NCI-H748 treated with DMSO at 0.1 percent for 48 hours (cell line): ENCODE data around the gene OR4E1.
"Not testable (repeated sequence)": the region's sequence is repeated elsewhere in the genome, so short reads cannot be mapped to it uniquely, and the experiment has no call there.

Experiments
- DNase-seq: peaks from one replicate; lab custom pipeline; 2025; lab: John Stamatoyannopoulos, UW

OR4E1 gene, protein sequence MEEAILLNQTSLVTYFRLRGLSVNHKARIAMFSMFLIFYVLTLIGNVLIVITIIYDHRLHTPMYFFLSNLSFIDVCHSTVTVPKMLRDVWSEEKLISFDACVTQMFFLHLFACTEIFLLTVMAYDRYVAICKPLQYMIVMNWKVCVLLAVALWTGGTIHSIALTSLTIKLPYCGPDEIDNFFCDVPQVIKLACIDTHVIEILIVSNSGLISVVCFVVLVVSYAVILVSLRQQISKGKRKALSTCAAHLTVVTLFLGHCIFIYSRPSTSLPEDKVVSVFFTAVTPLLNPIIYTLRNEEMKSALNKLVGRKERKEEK

DNA sequence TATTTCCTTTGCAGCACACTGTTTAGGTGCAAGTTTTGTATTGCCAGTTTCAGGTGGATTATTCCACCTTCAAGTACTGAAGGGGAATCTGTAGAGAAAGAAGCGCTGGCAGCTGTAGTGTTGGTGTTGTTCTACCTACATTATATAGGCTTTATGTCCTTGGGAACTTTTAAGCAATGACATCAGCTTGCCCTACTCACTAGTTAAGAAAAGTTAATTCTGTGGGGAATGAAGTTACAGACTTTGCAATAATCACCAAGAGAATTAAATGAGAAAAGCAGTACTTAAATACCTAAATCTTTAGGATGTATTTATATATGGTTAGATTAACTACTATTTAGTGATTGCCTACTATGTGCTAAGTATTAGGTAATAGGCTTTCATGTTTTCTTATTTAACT, at the start of gene OR4E1:
OR4E1 (minus strand) TSS at position 101 of the 400 bp plus-strand sequence. CDS start 2,883 bp downstream, outside the sequence.
- no peak for DNase-seq

DNA sequence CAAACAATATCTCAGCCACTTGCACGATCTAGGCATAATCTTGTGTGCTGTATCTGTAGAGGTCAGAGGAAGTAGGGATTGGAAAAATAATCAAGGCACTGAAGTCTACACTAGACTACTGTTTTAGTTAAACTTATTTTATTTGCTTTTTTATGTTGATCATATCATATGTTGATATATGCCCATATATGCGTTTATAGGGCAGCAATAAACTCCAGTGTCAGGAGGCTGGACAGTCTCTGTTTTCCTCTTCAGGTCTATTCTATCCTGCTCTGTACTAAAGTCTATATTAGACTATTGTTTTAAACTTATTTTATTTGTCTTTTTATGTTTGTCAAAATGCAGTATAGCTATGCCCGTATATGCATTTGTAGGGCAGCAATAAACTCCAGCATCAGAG, 47.9 kb upstream of the OR4E1 start:
- no peak for DNase-seq

DNA sequence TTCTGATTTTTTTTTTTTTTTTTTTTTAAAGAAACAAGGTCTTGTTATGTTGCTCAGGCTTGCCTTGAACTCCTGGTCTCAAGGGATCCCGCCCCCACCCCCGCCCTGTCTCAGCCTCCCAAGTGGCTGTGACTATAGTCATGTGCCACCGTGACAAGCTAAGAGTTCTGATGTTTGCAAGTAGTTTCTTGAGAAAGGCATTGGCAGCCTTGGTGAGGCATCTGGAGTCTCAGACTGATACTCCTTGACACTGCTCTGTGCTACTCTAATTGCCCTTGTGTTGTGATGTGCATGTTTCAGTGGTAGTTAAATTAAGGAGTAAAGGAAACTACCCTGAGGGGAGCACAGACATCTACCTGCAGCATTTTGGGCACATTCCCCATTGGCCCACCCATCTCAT, 46.2 kb upstream of the OR4E1 start:
- DNase-seq = no peak

DNA sequence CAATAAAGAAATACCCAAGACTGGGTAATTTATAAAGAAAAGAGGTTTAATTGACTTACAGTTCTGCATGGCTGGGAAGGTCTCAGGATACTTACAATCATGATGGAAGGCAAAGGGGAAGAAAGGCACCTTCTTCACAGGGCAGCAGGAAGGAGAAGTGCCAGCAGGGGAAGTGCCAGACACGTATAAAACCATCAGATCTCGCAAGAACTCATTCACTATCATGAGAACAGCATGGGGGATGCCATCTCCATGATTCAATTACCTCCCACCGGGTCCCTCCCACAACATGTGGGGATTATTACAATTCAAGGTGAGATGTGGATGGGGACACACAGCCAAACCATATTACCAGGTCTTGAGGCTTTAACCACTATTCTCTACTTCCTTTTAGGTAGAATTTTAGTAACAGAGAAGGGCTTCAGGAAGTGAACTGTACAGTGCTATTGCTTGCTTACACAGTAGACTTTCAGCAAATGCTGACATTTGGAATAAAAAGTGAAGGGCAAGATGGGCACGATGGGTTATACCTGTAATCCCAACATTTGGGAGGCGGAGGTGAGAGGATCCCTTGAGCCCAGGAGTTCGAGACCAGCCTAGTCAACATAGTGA, 40.8 kb upstream of the OR4E1 start:
- DNase-seq = no peak

DNA sequence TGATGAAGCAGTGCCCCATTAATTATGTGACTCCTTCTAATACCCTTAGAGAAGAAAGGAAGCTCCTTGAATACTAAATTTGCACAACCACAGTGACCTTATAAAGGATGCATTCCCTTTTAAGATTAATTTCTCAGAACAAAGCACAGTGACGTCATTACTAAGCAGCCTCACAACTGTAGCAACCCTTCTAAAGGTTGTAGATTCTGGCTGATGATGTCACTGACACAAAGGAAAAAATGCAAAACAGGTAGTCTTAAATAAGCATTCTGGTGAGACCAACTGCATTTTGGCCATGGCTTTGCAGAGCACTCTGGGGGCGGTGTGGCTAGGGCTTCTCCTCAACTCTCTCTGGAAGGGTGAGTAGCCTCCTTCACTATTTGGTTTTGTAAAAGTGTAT, 38.4 kb upstream of the OR4E1 start:
- no peak for DNase-seq

DNA sequence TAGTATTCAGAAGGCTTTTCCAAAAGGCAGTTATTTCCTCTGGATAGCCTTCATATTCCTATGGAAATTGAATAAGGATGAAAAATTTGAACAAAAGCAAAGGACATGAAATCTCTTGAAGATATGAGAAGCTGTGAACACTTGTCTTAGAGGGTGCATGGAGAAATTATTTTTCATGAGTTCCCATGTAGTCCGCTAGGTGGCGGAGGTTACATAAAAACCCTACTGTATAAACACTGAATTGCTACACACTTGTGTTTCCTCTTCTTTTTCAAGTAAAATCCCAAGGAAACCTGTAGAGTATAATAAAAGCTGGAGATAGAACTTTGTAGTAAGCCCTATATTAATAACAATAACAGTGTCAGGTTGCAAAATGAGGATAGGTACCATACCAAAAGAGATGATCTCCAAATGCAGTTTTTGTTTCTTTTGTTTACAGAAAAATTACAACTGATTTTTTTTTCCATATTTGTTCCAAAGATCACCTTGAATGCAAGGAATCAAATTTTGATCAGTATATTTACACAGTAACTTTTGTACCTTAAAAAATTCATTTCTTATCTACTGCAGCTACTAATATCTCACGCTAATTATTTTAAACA, 37.8 kb upstream of the OR4E1 start:
- DNase-seq = no peak

DNA sequence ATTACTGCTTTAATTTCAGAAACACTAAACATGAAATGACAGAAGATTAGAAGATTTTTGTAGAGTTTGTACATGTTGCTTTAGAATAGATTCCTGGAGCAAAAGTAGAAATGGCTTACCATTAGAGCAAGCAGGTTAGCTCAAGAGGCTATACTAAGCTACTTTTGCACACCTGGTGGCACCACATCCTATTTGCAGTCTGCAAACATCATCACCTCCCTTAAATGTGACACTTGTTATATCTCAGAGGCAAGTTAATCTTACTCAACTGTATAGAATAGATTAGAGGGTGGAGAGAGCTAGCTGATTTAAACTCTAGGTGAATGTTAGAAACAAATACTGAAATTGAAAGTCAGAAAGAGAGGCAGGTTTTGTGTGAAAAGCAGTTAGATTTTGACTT, 30.7 kb upstream of the OR4E1 start:
- no peak for DNase-seq

DNA sequence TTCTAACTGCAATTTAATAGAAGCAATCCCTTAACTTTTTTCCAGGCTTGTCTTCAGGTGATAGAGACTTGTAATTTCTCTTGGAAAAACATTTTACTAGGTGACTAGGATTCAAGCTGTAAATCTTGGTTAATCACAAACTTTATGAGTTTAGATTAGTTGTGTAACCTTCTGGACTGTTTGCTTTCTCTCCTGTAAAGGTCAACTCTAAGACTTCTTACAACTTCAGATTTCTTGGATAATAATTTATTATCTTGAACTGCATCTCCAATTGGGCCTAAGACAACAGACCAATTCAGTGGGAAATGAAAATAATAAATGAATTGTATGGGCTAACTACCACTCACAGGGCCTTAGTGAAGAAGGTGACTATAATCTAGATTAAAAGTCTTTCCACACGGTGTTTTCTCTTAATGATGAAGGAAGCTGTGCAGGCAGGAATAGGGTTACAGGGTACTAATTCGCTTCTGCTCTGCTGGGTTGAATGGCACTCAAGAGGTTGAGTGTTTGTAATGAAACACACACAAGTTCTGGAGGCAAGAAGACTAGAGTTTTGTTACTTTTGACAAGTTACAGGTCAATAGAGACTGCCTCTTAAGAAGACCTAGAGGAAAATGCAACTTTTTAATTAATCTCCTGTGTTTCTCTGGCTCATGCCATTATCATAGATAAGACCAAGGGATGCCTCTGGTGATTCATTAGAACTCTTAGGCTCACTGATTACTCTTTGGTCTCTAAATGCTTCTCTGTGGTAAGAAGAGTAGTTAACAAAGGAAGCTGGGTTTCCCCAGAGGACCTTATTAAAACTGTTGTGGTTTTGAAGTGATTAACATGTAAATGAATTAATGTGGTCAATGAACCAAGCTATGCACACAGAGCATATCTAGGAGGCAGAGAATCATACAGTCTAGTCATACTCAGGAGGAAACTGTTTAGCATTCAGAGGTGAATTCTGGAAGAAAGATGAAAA, 30.0 kb upstream of the OR4E1 start:
- no peak for DNase-seq

DNA sequence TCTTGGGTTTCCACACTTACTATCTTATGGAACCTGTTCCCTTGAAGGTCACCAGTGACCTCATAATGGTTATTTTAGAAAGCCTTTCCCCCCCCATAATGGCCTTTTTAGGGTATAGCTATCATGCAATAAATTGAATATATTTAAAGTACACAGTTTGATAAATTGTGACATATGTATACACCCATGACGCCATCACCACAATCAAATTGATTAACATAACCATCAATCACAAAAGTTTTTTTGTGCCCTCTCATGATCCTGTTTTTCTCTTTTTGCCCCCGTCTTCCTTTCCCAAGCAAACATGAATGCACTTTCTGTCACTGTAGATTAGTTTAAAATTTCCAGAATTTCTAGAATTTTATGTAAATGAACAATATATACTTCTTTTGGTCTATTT, 28.7 kb upstream of the OR4E1 start:
- no peak for DNase-seq

DNA sequence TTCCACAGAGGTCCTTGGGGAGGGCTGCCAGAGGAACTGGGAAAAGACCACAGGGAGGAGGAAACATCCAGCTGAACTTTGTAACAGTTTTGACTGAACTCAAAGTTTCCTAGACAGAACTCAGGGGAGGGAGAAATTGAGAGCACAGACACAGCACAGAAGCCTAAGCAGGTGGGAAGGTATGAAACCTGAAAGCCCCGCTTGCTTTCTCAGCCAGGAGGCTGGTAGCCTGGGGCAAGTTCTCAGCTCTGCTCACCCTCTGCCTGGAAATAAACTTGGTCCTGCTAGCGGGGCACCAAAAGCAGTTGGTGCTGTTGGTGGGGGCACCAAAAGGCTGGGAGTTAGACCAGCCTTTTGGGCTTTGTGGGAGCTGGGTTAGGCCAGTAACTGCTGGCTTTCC, 25.9 kb upstream of the OR4E1 start:
- no peak for DNase-seq

DNA sequence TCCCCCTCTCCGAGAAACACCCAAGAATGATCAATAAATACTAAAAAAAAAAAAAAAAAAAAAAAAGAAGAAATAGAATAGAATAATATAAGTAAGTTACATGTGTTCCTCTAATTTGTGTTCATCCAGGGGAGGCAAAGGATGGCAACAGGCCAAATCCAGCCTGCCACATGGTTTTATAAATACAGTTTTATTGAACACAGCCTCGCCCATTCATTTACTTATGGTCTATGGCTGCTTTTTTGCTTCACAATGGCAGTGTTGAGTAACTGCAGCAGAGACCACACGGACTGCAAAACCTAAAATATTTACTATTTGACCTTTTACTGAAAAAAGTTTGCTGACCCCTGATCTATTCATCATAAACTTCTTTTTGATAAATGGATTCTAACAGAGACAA, 24.9 kb upstream of the OR4E1 start:
- not testable (repeated sequence) for DNase-seq

DNA sequence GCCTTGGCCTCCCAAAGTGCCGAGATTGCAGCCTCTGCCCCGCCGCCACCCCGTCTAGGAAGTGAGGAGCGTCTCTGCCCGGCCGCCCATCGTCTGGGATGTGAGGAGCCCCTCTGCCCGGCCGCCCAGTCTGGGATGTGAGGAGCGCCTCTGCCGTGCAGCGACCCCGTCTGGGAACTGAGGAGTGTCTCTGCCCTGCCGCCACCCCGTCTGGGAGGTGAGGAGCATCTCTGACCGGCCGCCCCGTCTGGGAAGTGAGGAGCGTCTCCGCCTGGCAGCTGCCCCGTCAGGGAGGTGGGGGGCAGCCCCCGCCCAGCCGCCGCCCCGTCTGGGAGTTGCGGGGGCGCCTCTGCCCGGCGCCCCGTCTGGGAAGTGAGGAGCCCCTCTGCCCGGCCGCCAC, 24.0 kb upstream of the OR4E1 start:
- not testable (repeated sequence) for DNase-seq

DNA sequence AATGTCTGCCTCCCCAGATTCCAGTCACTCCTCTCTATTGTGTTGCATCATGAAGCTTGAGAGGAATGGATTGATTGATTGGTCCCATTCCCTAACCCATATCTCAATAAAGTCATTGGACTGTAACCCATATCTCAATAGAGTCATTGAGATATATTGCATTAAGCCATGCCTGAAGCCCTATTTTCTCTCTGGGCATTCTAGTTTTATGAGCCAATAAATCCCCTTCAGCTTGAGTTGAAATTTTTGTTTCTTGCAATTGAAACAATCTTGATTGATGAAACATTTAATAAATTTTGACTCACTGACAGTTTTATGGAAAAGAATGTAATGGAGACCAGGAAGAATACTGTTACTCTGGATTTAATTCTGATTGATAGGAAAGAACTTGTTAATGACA, 20.8 kb upstream of the OR4E1 start:
- DNase-seq = no peak

DNA sequence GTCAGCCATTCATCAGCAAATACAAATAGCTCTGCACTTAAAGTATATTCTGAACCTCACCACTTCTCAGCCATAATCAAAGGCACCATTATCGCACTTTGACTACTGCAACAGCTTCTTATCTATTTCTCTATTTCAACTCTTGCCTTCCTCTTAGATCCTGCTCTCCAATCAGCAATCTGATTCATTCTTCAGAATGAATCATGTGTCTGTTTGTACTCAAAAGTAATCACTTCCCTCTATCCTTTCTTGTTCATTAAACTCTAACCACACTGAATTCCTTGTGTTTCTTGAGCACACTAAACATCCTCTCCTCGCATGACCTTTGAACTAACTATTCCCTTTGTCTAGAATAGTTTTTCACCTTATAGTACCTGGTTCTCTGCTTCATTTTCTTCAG, 12.8 kb upstream of the OR4E1 start:
- DNase-seq = no peak

DNA sequence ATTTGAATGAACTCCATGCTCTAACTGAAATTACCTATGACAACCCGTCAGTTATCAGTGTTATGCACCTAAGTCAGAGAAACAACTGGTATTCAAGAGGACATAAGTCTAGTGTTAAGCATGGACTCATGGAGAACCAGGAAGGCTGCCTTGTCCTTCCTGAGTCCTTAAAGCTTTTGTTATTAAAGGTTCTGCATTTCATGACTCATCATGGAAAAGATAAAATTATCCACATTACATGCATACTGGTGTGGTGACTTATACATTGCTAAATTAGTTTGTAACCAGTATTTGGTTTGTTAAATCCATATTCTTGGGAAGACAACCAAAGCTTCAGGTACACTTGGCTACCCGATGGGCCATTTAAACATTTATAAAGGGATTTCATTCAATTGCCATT, 6.5 kb upstream of the OR4E1 start:
- DNase-seq = no peak

DNA sequence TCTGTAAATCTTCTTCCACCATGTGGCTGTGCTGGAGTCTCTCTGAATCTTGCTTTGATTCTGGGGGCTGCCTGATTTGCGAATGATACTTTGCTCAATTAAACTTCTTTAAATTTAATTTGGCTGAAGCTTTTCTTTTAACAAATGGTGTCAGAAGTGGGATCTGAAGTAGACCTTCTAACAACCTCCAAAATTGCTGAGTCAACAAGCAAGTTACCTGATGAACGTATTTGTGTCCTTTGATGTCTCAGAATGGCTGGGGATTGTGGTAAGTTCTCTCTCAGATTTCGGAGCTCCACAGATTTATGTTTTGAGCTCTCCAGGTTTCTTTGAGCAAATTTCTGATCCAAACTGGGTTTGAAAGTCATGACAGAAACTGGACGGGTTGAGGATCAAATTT, 1.9 kb upstream of the OR4E1 start:
- DNase-seq = no peak

DNA sequence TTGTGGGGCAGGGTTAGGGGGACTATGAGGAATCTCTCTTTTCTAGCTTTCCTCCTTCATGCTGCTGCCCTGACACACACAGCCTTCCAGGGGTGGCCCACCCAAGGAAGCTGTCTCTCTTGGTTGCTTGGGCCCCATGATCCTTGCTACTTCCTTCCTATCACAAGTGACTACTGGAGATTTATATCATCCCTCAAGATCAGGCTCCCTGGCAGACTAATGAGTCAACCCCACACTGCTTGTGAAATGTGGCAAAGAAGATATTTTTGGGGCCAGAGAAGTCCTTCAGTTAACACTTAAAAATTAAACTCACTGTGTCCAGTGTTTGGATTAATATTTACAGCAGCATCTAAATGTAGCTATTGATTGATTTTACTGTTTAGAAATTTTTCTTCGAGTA, 1.5 kb downstream of the OR4E1 start:
- no peak for DNase-seq

DNA sequence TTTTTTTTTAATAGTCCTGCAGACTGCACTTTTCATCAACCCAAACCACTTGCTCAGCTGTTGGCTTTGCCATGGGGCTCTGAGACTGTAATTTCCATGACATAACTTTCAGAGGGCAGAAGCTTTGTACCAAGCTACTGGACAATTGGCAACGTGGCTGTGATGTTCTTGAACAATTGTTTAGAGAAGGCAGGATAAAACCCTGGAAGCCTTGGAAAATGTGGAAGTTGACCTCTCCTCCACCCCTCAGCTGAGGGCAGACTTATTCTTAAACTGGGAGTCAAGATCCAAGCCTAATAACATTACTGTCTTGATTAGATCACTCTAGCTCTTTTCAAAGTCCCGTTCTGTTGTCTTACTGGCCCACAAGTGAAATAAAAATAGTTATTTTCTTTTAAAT, 2.2 kb downstream of the OR4E1 start:
- no peak for DNase-seq

DNA sequence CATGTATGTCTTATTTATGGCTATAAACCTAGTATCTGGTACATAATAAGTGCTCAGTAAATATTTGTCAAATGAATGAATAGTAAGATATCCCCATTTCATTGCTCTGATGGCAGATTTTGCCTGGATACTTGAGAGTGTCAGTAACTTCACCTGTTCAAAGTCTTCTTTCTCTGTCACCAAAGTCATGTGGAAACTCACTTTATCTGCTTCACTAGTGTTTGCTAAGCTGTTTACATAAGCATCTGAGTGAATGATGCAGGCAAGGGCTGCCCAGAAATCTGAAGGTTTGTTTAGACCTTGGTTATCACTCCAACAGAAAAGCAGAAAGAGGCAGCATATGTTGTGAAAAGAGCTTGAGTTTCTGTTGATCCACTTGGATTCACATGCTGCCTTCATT, 4.3 kb downstream of the OR4E1 start:
- no peak for DNase-seq

DNA sequence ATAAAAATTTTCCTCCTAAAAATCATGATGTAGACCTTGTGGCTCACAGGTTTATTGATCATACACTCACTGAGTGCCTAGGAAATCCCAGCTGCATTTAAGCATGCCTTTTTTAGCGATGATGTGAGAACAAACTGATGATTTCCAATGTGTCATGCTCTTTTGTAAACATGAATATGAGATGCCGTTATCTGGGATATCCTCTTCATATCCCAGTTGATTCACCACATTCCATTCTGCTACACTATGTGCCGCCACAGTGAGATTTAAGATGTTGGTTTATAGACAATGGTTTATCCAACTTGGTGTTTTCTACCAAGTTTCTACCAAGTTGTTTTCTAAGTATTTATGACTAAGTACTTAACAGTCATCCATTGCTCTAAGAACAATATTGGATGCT, 5.2 kb downstream of the OR4E1 start:
- DNase-seq = no peak

DNA sequence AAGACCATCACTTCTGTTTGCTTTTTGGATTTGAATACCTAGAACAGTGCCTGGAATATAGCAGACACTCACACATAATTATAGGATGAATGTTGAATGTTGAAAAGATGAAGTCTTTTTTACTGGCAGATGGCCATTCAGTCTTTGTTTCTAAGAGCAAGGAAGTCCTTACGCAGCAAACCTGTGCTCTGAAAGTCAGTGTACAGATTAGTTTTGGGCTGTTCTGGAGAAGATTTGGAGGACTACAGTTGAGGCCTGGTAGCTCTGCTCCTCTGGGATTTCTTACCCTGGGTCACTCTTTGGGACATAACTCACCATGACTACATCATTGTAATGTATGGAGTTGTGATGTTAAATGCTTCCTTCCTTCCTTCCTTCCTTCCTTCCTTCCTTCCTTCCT, 16.6 kb downstream of the OR4E1 start:
- DNase-seq = no peak

DNA sequence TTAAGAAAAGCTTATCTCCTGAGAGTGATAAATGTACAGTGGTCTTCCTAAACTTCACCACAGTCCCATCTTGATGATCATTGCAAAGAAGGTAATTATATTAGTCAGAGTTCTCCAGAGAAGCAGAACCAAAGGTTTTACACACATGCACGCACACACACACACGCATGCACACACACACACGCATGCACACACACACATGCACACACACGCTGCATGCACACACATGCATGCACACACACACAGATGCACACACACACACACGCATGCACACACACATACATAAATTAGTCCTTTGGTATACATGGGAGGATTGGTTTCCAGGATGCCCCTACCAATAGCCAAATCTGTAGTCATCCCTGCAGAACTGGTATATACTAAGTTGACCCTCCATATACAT, 19.4 kb downstream of the OR4E1 start:
- DNase-seq = no peak
